Astrocyte (in vitro differentiated cells and primary cell): Measurements from ENCODE around the gene GPATCH8. TPM values are rescaled to one million over a fixed set of nuclear protein-coding genes. Genes with fewer than 3 reads are reported as not detected.

ENCODE experiments used
- DNase-seq: peaks from one replicate; pipeline ENCODE4 v3.0.0-alpha.2; 2010; ENCODE audit warnings: low read depth
- FAIRE-seq: peaks from 2 replicates; lab custom pipeline; 2011; peaks lifted over from hg19 to GRCh38; lab: Jason Lieb, UNC
- H2AFZ ChIP-seq: 2 replicates; pipeline ENCODE4 v1.6.0; 2012; ENCODE audit warnings: low read depth, low read length, inconsistent platforms
- H3K27ac ChIP-seq: 2 replicates; pipeline ENCODE4 v1.5.1; 2011; ENCODE audit warnings: low read depth, low read length, inconsistent platforms
- H3K27me3 ChIP-seq: 2 replicates; pipeline ENCODE4 v1.6.0; 2011; ENCODE audit warnings: low read length, inconsistent platforms; ENCODE audit not compliant: insufficient read depth
- H3K36me3 ChIP-seq: 2 replicates; pipeline ENCODE4 v1.5.1; 2011; ENCODE audit warnings: low read length, inconsistent platforms; ENCODE audit not compliant: insufficient read depth
- H3K4me1 ChIP-seq: 2 replicates; pipeline ENCODE4 v1.5.1; 2011; ENCODE audit warnings: low read length, inconsistent platforms; ENCODE audit not compliant: insufficient read depth
- H3K4me2 ChIP-seq: 2 replicates; pipeline ENCODE4 v1.6.0; 2012; ENCODE audit warnings: low read length, inconsistent platforms
- H3K4me3 ChIP-seq: 2 replicates; pipeline ENCODE4 v1.5.1; 2011; ENCODE audit warnings: low read depth, mild to moderate bottlenecking, low read length, inconsistent platforms; ENCODE audit not compliant: insufficient read depth
- H3K79me2 ChIP-seq: 2 replicates; pipeline ENCODE4 v1.6.0; 2012; ENCODE audit warnings: mild to moderate bottlenecking, low read length, inconsistent platforms; ENCODE audit not compliant: insufficient read depth
- H3K9ac ChIP-seq: 2 replicates; pipeline ENCODE4 v1.6.0; 2012; ENCODE audit warnings: mild to moderate bottlenecking, low read length, inconsistent platforms
- H3K9me3 ChIP-seq: 2 replicates; pipeline ENCODE4 v1.5.1; 2012; ENCODE audit warnings: low read depth, mild to moderate bottlenecking, low read length, inconsistent platforms; ENCODE audit not compliant: insufficient read depth
- H4K20me1 ChIP-seq: 2 replicates; pipeline ENCODE4 v1.6.0; 2012; ENCODE audit warnings: low read length, inconsistent platforms; ENCODE audit not compliant: insufficient read depth
- H3K27ac Mint-ChIP-seq: one replicate; pipeline ENCODE4 v1.8.0; 2021; ENCODE audit warnings: mild to moderate bottlenecking, mixed read lengths; ENCODE audit not compliant: unreplicated experiment
- H3K27me3 Mint-ChIP-seq: one replicate; pipeline ENCODE4 v1.8.0; 2021; ENCODE audit warnings: low read depth, mixed read lengths; ENCODE audit not compliant: unreplicated experiment
- H3K36me3 Mint-ChIP-seq: one replicate; pipeline ENCODE4 v1.8.0; 2021; ENCODE audit warnings: low read depth, mixed read lengths; ENCODE audit not compliant: unreplicated experiment
- H3K4me1 Mint-ChIP-seq: one replicate; pipeline ENCODE4 v1.8.0; 2021; ENCODE audit warnings: low read depth, mixed read lengths; ENCODE audit not compliant: unreplicated experiment
- H3K4me3 Mint-ChIP-seq: one replicate; pipeline ENCODE4 v1.8.0; 2021; ENCODE audit warnings: mild to moderate bottlenecking, moderate library complexity, mixed read lengths; ENCODE audit not compliant: unreplicated experiment
- H3K9me3 Mint-ChIP-seq: one replicate; pipeline ENCODE4 v1.8.0; 2021; ENCODE audit warnings: mild to moderate bottlenecking, mixed read lengths; ENCODE audit not compliant: unreplicated experiment
- CTCF ChIP-seq: IDR thresholded peaks from 2 replicates; pipeline ENCODE4 v1.5.1; 2011; ENCODE audit warnings: low read depth, mild to moderate bottlenecking, inconsistent platforms, low read length, moderate library complexity; ENCODE audit not compliant: insufficient read depth
- EZH2 ChIP-seq: IDR thresholded peaks from 2 replicates; pipeline ENCODE4 v1.6.1; 2012; ENCODE audit warnings: mild to moderate bottlenecking, low read length, inconsistent platforms; ENCODE audit not compliant: insufficient read depth
- total RNA-seq: library from RNA; stranded (reverse); gene quantifications from 2 replicates; pipeline ENCODE4 v1.2.1, GENCODE V29; 2021

GPATCH8 gene
- total RNA-seq, 1 donor from 2014 or later, result 43.3 TPM

GRCh38 chr17:44352828-44353671 lies 150.2 kb downstream of the GPATCH8 start:
- Histone ChIP-seq H3K27me3 (no peaks in the 10 kb centered on the region), H3K9me3 (no peaks in the 10 kb centered on the region), H3K4me2 (peak overlapping the region; percentile 66), H4K20me1 (peaks cover 54% of the 10 kb centered on the region), H2AFZ (no peak overlapping the region), H3K4me3 (no peak overlapping the region), H3K79me2 (no peaks in the 10 kb centered on the region), H3K4me1 (no peaks in the 10 kb centered on the region), H3K9ac (no peak overlapping the region), H3K27ac (no peak overlapping the region), H3K36me3 (no peaks in the 10 kb centered on the region)
- DNase-seq (no peak), FAIRE-seq (no peak)
- peak overlapping the region; percentile 62 for H3K27ac Mint-ChIP-seq
- no peaks in the 10 kb centered on the region for H3K4me1 Mint-ChIP-seq
- H3K9me3 Mint-ChIP-seq, result no peaks in the 10 kb centered on the region
- TF ChIP-seq EZH2, result no peak
- no peak for TF ChIP-seq CTCF
- H3K4me3 Mint-ChIP-seq, result peak overlapping the region; percentile 67
- H3K36me3 Mint-ChIP-seq, result peaks cover 17% of the 10 kb centered on the region
- peaks cover 5% of the 10 kb centered on the region for H3K27me3 Mint-ChIP-seq

GRCh38 chr17:44351961-44352827 lies 151.0 kb downstream of the GPATCH8 start:
- no peak overlapping the region for H3K27ac Mint-ChIP-seq
- DNase-seq (no peak), FAIRE-seq (no peak)
- Histone ChIP-seq H3K4me1 (no peaks in the 10 kb centered on the region), H3K27me3 (no peaks in the 10 kb centered on the region), H3K9ac (no peak overlapping the region), H3K4me2 (no peak overlapping the region), H3K4me3 (no peak overlapping the region), H3K79me2 (no peaks in the 10 kb centered on the region), H4K20me1 (peaks cover 51% of the 10 kb centered on the region), H3K9me3 (no peaks in the 10 kb centered on the region), H2AFZ (no peak overlapping the region), H3K36me3 (no peaks in the 10 kb centered on the region), H3K27ac (no peak overlapping the region)
- no peaks in the 10 kb centered on the region for H3K4me1 Mint-ChIP-seq
- no peak for TF ChIP-seq CTCF
- TF ChIP-seq EZH2, result no peak
- peaks cover 15% of the 10 kb centered on the region for H3K36me3 Mint-ChIP-seq
- peaks cover 5% of the 10 kb centered on the region for H3K27me3 Mint-ChIP-seq
- H3K4me3 Mint-ChIP-seq, result no peak overlapping the region
- H3K9me3 Mint-ChIP-seq, result no peaks in the 10 kb centered on the region
